ENCODE results near the gene MEGF6. TPM values are rescaled to one million over a fixed set of nuclear protein-coding genes. Genes with fewer than 3 reads are reported as not detected.
A peak's percentile ranks its signal among the peaks of the same experiment; 100 is the strongest.

Gene MEGF6
- total RNA-seq, 1 experiment from 2014 or later = 21.3 TPM

DNA sequence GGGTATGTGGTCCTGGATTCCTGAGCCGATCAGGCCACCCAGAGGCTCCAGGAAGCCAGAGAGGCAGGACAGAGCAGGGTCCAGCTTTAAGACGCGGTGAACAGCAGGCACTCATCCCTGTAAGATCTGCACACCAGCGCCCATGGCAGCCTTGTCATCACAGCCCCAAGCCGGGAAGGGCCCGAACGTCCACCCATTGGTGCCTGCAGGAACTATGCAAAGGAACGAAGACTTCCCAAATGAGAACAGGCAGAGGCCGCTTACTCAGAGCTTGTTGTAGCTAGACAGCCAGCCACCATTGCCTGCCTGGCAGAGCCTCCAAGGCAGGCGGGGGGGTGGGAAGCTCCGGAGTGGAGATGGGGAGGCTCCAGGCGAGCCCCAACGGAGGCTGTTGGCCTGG, 169.0 kb downstream of the MEGF6 start:
- Histone ChIP-seq H4K5ac (ENCODE audit: insufficient read length, low read depth, low read length) (no peak overlapping the region), H3K23me2 (ENCODE audit: insufficient read length, low read depth, low read length, poor library complexity, severe bottlenecking) (no peaks in the 10 kb centered on the region), H3K4ac (ENCODE audit: low read depth, low read length) (no peak overlapping the region), H2BK15ac (ENCODE audit: low read depth, low read length) (no peak overlapping the region), H4K8ac (replicated peaks; ENCODE audit: insufficient read length, low read depth, low read length) (no peak overlapping the region), H2BK120ac (ENCODE audit: low read depth, low read length, poor library complexity, severe bottlenecking) (no peak overlapping the region), H2BK12ac (ENCODE audit: insufficient read length, low read depth, low read length) (no peak overlapping the region), H3K4me2 (ENCODE audit: insufficient read depth, insufficient read length, low read length) (no peak overlapping the region), H3K79me1 (ENCODE audit: insufficient read depth, low read depth, low read length, poor library complexity, severe bottlenecking) (no peaks in the 10 kb centered on the region), H2BK20ac (ENCODE audit: low read depth, low read length, poor library complexity, severe bottlenecking) (no peak overlapping the region), H2BK5ac (ENCODE audit: insufficient read length, low read length) (no peak overlapping the region), H3K4me1 (ENCODE audit: insufficient read depth, low read length) (no peaks in the 10 kb centered on the region), H3T11ph (ENCODE audit: low read length) (no peak overlapping the region), H3K18ac (ENCODE audit: insufficient read length, low read depth, low read length) (no peak overlapping the region), H3K27me3 (ENCODE audit: insufficient read depth, low read length) (no peaks in the 10 kb centered on the region; the same call in 1 of the 2 replicates), H4K91ac (ENCODE audit: insufficient read length, low read depth, low read length) (no peak overlapping the region), H2AK5ac (ENCODE audit: insufficient read length, low read length) (no peak overlapping the region), H3K27ac (ENCODE audit: insufficient read length, low read depth, low read length) (no peak overlapping the region), H3K23ac (ENCODE audit: insufficient read length, low read depth, low read length) (no peak overlapping the region), H4K20me1 (ENCODE audit: control insufficient read depth, insufficient read depth, insufficient read length) (no peaks in the 10 kb centered on the region), H3K9me3 (ENCODE audit: control insufficient read depth, low read depth, low read length) (no peaks in the 10 kb centered on the region), H2AFZ (ENCODE audit: low read length) (no peak overlapping the region), H3K14ac (ENCODE audit: insufficient read depth, low read length) (no peak overlapping the region), H3K56ac (ENCODE audit: insufficient read length, low read depth, low read length) (no peak overlapping the region), H3K9ac (ENCODE audit: extremely low read depth, insufficient read length, low read length) (no peak overlapping the region), H3K79me2 (ENCODE audit: insufficient read depth, low read length) (no peaks in the 10 kb centered on the region)
- H3K9me3 Mint-ChIP-seq = no peaks in the 10 kb centered on the region
- H3K36me3 Mint-ChIP-seq (ENCODE audit: insufficient read depth in 1 of 3, low read depth in 3 of 3) = no peaks in the 10 kb centered on the region
- H3K4me3 Mint-ChIP-seq = no peak overlapping the region
- TF ChIP-seq, protein P1, sequence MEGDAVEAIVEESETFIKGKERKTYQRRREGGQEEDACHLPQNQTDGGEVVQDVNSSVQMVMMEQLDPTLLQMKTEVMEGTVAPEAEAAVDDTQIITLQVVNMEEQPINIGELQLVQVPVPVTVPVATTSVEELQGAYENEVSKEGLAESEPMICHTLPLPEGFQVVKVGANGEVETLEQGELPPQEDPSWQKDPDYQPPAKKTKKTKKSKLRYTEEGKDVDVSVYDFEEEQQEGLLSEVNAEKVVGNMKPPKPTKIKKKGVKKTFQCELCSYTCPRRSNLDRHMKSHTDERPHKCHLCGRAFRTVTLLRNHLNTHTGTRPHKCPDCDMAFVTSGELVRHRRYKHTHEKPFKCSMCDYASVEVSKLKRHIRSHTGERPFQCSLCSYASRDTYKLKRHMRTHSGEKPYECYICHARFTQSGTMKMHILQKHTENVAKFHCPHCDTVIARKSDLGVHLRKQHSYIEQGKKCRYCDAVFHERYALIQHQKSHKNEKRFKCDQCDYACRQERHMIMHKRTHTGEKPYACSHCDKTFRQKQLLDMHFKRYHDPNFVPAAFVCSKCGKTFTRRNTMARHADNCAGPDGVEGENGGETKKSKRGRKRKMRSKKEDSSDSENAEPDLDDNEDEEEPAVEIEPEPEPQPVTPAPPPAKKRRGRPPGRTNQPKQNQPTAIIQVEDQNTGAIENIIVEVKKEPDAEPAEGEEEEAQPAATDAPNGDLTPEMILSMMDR (conservative IDR thresholded peaks at IDR 0.05) = no peak
- peaks cover 9 to 18% of the 10 kb centered on the region in 2 experiments; a peak in 3 of 4 replicates for H3K4me1 Mint-ChIP-seq
- peak overlapping the region in 1 of 3 experiments; percentile 48; a peak in 1 of 7 replicates for H3K27ac Mint-ChIP-seq
- no CpG with 5 or more reads among the region's 13 CpGs for whole genome bisulfite sequencing (ENCODE audit: extremely low coverage, insufficient read length, low lambda C conversion rate)
- peaks cover 14% of the 10 kb centered on the region for H3K27me3 Mint-ChIP-seq (ENCODE audit: low read depth)
- no peak for DNase-seq
